HepG2 (cell line): ENCODE results near the gene EPHA2. TPM values are rescaled to one million over a fixed set of nuclear protein-coding genes. Genes with fewer than 3 reads are reported as not detected.
"Not testable (repeated sequence)": the region's sequence is repeated elsewhere in the genome, so short reads cannot be mapped to it uniquely, and the experiment has no call there.

Experiments used
- ATAC-seq: fragments of 200-7000 bp; cut with Tn5 transposase; 3 replicates; pipeline ENCODE4 v1.9.1; 2020; ENCODE audit warnings: mild to moderate bottlenecking, moderate library complexity
- BruUV-seq: library from RNA; stranded (reverse); fragments of 400-500 nt; replicated peaks from 2 replicates; lab custom pipeline; 2021; lab: Mats Ljungman, UMichigan
- CTCF ChIA-PET: fragments of 300-600 bp; formaldehyde crosslinking; extraction: SDS; loops from one replicate; lab custom pipeline; 2021; ENCODE audit warnings: low total read pairs, inconsistent platforms, low intra/inter-chr PET ratio; lab: Yijun Ruan, JAX
- POLR2A ChIA-PET: fragments of 350-600 bp; sonication (Branson Sonifier 250); formaldehyde crosslinking; loops from one replicate; lab custom pipeline; 2020; ENCODE audit warnings: antibody characterized with exemption, inconsistent platforms; lab: Yijun Ruan, JAX
- DNase-seq: peaks from one replicate; pipeline ENCODE4 v3.0.0-alpha.2; 2015; ENCODE audit warnings: low spot score
- FAIRE-seq: peaks from 3 replicates; lab custom pipeline; 2011; peaks lifted over from hg19 to GRCh38; lab: Jason Lieb, UNC
- H2AFZ ChIP-seq: one replicate; pipeline ENCODE4 v1.6.1; 2011; ENCODE audit warnings: low read length, inconsistent platforms
- H3K27ac ChIP-seq: fragments of 300-600 bp; 3 replicates; pipeline ENCODE4 v1.8.0; 2011; ENCODE audit warnings: mixed run types, mild to moderate bottlenecking, mixed read lengths, low read length, inconsistent platforms; ENCODE audit not compliant: insufficient read depth; ENCODE audit errors: extremely low read length
- H3K27me3 ChIP-seq, 2 experiments: fragments of 200-600 bp in 1 of 2; 2 replicates in 1 of 2; 3 replicates in 1 of 2; pipeline versions ENCODE4 v1.6.0 to v1.8.0; 2011; ENCODE audit warnings: low read length in 2 of 2, mild to moderate bottlenecking in 2 of 2, moderate library complexity in 2 of 2, inconsistent platforms in 1 of 2; ENCODE audit not compliant: insufficient read depth in 2 of 2, control insufficient read depth in 1 of 2
- H3K36me3 ChIP-seq, 2 experiments: fragments of 200-600 bp in 1 of 2; replicated peaks in 1 of 2; 2 replicates in 1 of 2; 3 replicates in 1 of 2; pipeline versions ENCODE4 v1.5.1 to v1.8.0; 2011; ENCODE audit warnings: low read length in 2 of 2, inconsistent platforms in 1 of 2; ENCODE audit not compliant: insufficient read depth in 2 of 2, control insufficient read depth in 1 of 2
- H3K4me1 ChIP-seq: 2 replicates; pipeline ENCODE4 v1.5.1; 2012; ENCODE audit warnings: low read length, inconsistent platforms; ENCODE audit not compliant: insufficient read depth
- H3K4me2 ChIP-seq: 2 replicates; pipeline ENCODE4 v1.6.0; 2011; ENCODE audit warnings: low read depth, low read length, inconsistent platforms
- H3K4me3 ChIP-seq, 3 experiments: fragments of 200-600 bp in 1 of 3; sonication (generic), shearing (Covaris generic) in 1 of 3; replicated peaks in 1 of 3; 2 replicates each; pipeline ENCODE4 v1.5.1; 2011 to 2016; ENCODE audit warnings: low read length in 3 of 3, inconsistent platforms in 2 of 3, low read depth in 2 of 3, mild to moderate bottlenecking in 2 of 3, control low read depth in 1 of 3, mixed read lengths in 1 of 3; ENCODE audit not compliant: insufficient read depth in 1 of 3
- H3K79me2 ChIP-seq: one replicate; pipeline ENCODE4 v1.6.1; 2011; ENCODE audit warnings: low read length, inconsistent platforms; ENCODE audit not compliant: insufficient read depth
- H3K9ac ChIP-seq: 2 replicates; pipeline ENCODE4 v1.6.0; 2011; ENCODE audit warnings: mild to moderate bottlenecking, low read depth, low read length, inconsistent platforms; ENCODE audit not compliant: insufficient read depth
- H3K9me3 ChIP-seq: 2 replicates; pipeline ENCODE4 v1.5.1; 2012; ENCODE audit warnings: mild to moderate bottlenecking, low read length
- H4K20me1 ChIP-seq: 2 replicates; pipeline ENCODE4 v1.6.0; 2011; ENCODE audit warnings: inconsistent platforms, mild to moderate bottlenecking, low read length, moderate library complexity; ENCODE audit not compliant: insufficient read depth
- EED ChIP-seq: sonication (generic); formaldehyde crosslinking; IDR thresholded peaks from 2 replicates; pipeline ENCODE4 v1.5.0; 2020; ENCODE audit warnings: mild to moderate bottlenecking, missing genetic modification reagents
- HNF4A ChIP-seq: sonication (generic); formaldehyde crosslinking; IDR thresholded peaks from 2 replicates; pipeline ENCODE4 v1.4.0; 2020; ENCODE audit warnings: missing genetic modification reagents
- ZBTB7A ChIP-seq: sonication (generic); formaldehyde crosslinking; IDR thresholded peaks from 2 replicates; pipeline ENCODE4 v1.8.0; 2022; ENCODE audit warnings: mild to moderate bottlenecking, missing genetic modification reagents
- ZFP36L1 ChIP-seq: sonication (generic); formaldehyde crosslinking; IDR thresholded peaks from 2 replicates; pipeline ENCODE4 v1.8.0; 2022; ENCODE audit warnings: mild to moderate bottlenecking, missing genetic modification reagents, moderate library complexity
- ZNF501 ChIP-seq: sonication (generic); formaldehyde crosslinking; IDR thresholded peaks from 2 replicates; pipeline ENCODE4 v1.5.1; 2020; ENCODE audit warnings: mild to moderate bottlenecking, moderate library complexity, missing genetic modification reagents
- ZNF564 ChIP-seq: sonication (generic); formaldehyde crosslinking; IDR thresholded peaks from 2 replicates; pipeline ENCODE4 v1.8.1; 2023; ENCODE audit warnings: mild to moderate bottlenecking, missing genetic modification reagents
- WGBS: methylation state at CpG from one replicate; pipeline ENCODE4 v1.1.6; 2017; ENCODE audit warnings: low lambda C conversion rate; 5-methylcytosine and 5-hydroxymethylcytosine counted together
- in situ Hi-C: cut with HindIII; loops from 2 replicates; pipeline ENCODE4 v1.10.0; 2017; ENCODE audit warnings: low pct_unique_long_range_greater_than_20kb; ENCODE audit not compliant: extremely low pct_ligation_motif_present
- intact Hi-C: fragments of 100-400 bp; cut with micrococcal nuclease; formaldehyde crosslinking; loops from one replicate; pipeline ENCODE4 v1.10.0; 2022; ENCODE audit not compliant: unreplicated experiment
- polyA plus RNA-seq, 8 experiments: library from polyadenylated mRNA; depleted of rRNA in 3 of 8; stranded (reverse) in 7 of 8; unstranded in 1 of 8; fragments of >200 nt; fragmentation: Illumina TruSeq in 4 of 8; extraction: Trizol in 4 of 8; gene quantifications; 2 replicates each; pipeline versions ENCODE4 v1.2.1 to v1.2.3, GENCODE V29; 2011 to 2016; ENCODE audit warnings: low read depth in 4 of 8, missing spikeins in 1 of 8, mixed read lengths in 1 of 8; ENCODE audit not compliant: insufficient read depth in 1 of 8
- total RNA-seq, 5 experiments: library from RNA; depleted of rRNA; stranded (reverse); fragments of >200 nt; fragmentation: Illumina TruSeq; extraction: Trizol; gene quantifications; 2 replicates each; pipeline ENCODE4 v1.2.3, GENCODE V29; 2016; ENCODE audit warnings: low read depth in 1 of 5

Gene EPHA2
- total and polyA plus RNA-seq, 2 of the 13 experiments (the other 11 are each of a cell fraction or from before 2014, with no cell fraction given), result 33.6 to 53.6 TPM

- peak; percentile 28; the same call in 1 of the 2 replicates for TF ChIP-seq HNF4A (CRISPR knock-in tag)
- no peak for TF ChIP-seq EED (CRISPR knock-in tag)
- no peak for TF ChIP-seq ZBTB7A (CRISPR knock-in tag)
- TF ChIP-seq, all 625 proteins: peak for 149
These were observed 8.6 kb upstream of the EPHA2 start (continued) for GRCh38 chr1:16164213-16165072.

GRCh38 chr1:16163608-16164212 lies 7.8 kb upstream of the EPHA2 start:
- intact Hi-C loops, result loop anchor here (2.0 kb wide), 1 partner anchor 15 kb away; no protein-coding TSS in a partner anchor
- not testable (repeated sequence) for BruUV-seq
- H3K27ac ChIP-seq, result peak overlapping the region; percentile 38

More at GRCh38 chr1:16163608-16164212, 7.8 kb upstream of the EPHA2 start:
- H2AFZ ChIP-seq, H3K27me3 ChIP-seq, H3K36me3 ChIP-seq, H3K79me2 ChIP-seq, in situ Hi-C loops, ATAC-seq, FAIRE-seq, CTCF ChIA-PET, DNase-seq, H3K9me3 ChIP-seq, H4K20me1 ChIP-seq: not testable (repeated sequence)
- POLR2A ChIA-PET, result interaction anchor here (1.0 to 4.4 kb wide), 8 partner anchors 9 to 43 kb away, joined by 4 to 72 read pairs (median 9); partner anchors contain the start of gene EPHA2
- Histone ChIP-seq H3K4me2 (peak overlapping the region; percentile 75), H3K4me3 (peak overlapping the region in 1 of 3 experiments; percentile 47; a peak in 1 of 6 replicates), H3K4me1 (peaks cover 47% of the 10 kb centered on the region), H3K9ac (peak overlapping the region; percentile 45; the same call in 1 of the 2 replicates)
- peak; percentile 31; the same call in 1 of the 2 replicates for TF ChIP-seq ZNF501 (CRISPR knock-in tag)
- TF ChIP-seq ZFP36L1 (CRISPR knock-in tag), result 0 out of 2 replicates have a peak, but pooled peaks have one; percentile 59
- 0 out of 2 replicates have a peak, but pooled peaks have one; percentile 33 for TF ChIP-seq ZNF564 (CRISPR knock-in tag)
- 74% methylated on average over 12 of the region's 12 CpGs for WGBS
